Neural progenitor cell (in vitro differentiated cells): ENCODE measurements around the gene DDX5.

Source experiments
- EZH2 ChIP-seq: fragments of 200-600 bp; sonication (generic); IDR thresholded peaks from 2 replicates; pipeline ENCODE4 v1.6.1; 2017; ENCODE audit warnings: antibody characterized with exemption, mild to moderate bottlenecking, moderate library complexity
- EZH2phosphoT487 ChIP-seq: fragments of 200-600 bp; sonication (generic); IDR thresholded peaks from 2 replicates; pipeline ENCODE4 v1.6.1; 2017; ENCODE audit warnings: antibody characterized with exemption
- TF ChIP-seq, protein P1 (sequence below): fragments of 200-600 bp; sonication (generic); IDR thresholded peaks from 2 replicates; pipeline ENCODE4 v1.5.1; 2017; ENCODE audit warnings: antibody characterized with exemption, mild to moderate bottlenecking

- TF ChIP-seq, protein P1, sequence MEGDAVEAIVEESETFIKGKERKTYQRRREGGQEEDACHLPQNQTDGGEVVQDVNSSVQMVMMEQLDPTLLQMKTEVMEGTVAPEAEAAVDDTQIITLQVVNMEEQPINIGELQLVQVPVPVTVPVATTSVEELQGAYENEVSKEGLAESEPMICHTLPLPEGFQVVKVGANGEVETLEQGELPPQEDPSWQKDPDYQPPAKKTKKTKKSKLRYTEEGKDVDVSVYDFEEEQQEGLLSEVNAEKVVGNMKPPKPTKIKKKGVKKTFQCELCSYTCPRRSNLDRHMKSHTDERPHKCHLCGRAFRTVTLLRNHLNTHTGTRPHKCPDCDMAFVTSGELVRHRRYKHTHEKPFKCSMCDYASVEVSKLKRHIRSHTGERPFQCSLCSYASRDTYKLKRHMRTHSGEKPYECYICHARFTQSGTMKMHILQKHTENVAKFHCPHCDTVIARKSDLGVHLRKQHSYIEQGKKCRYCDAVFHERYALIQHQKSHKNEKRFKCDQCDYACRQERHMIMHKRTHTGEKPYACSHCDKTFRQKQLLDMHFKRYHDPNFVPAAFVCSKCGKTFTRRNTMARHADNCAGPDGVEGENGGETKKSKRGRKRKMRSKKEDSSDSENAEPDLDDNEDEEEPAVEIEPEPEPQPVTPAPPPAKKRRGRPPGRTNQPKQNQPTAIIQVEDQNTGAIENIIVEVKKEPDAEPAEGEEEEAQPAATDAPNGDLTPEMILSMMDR: no peak
- TF ChIP-seq EZH2: no peak
- TF ChIP-seq EZH2phosphoT487: no peak
Measured at GRCh38 chr17:64503821-64504768, 2.0 kb downstream of the DDX5 start.
